ENCODE data around the gene DIAPH3.

- TF ChIP-seq CREB1 (IDR thresholded peaks at IDR 0.05): no peak
- no peak for TF ChIP-seq BRCA1 (IDR thresholded peaks at IDR 0.05; ENCODE audit: low read depth, low read length)
- no peak for TF ChIP-seq CTCF (IDR thresholded peaks at IDR 0.05; ENCODE audit: control extremely low read depth in 1 of 3, insufficient read depth in 1 of 3, low read depth in 1 of 3, low read length in 3 of 3)
- TF ChIP-seq POLR2AphosphoS5 (IDR thresholded peaks at IDR 0.05; ENCODE audit: low read depth, low read length): no peak
- TF ChIP-seq, protein P1, sequence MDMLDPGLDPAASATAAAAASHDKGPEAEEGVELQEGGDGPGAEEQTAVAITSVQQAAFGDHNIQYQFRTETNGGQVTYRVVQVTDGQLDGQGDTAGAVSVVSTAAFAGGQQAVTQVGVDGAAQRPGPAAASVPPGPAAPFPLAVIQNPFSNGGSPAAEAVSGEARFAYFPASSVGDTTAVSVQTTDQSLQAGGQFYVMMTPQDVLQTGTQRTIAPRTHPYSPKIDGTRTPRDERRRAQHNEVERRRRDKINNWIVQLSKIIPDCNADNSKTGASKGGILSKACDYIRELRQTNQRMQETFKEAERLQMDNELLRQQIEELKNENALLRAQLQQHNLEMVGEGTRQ (IDR thresholded peaks at IDR 0.05; ENCODE audit: low read length): no peak
- no peak for TF ChIP-seq SRF (IDR thresholded peaks at IDR 0.05; ENCODE audit: low read depth, low read length)
- TF ChIP-seq SP1 (IDR thresholded peaks at IDR 0.05; ENCODE audit: low read depth, low read length): no peak
- TF ChIP-seq GABPA (IDR thresholded peaks at IDR 0.05; ENCODE audit: borderline replicate concordance, insufficient read depth, low read length): no peak
- no peak for TF ChIP-seq MAX (IDR thresholded peaks at IDR 0.05)
- TF ChIP-seq POLR2A (IDR thresholded peaks at IDR 0.05; ENCODE audit: control extremely low read depth in 1 of 2, low read depth in 2 of 2, low read length in 2 of 2): no peak
- TF ChIP-seq EZH2 (IDR thresholded peaks at IDR 0.05; ENCODE audit: low read depth, low read length, severe bottlenecking): no peak
- TF ChIP-seq HDAC2 (IDR thresholded peaks at IDR 0.05; ENCODE audit: borderline replicate concordance in 1 of 2, low read depth in 2 of 2, low read length in 2 of 2): no peak
- no peak for TF ChIP-seq CBX5 (IDR thresholded peaks at IDR 0.05; ENCODE audit: low read depth, low read length)
- TF ChIP-seq EP300 (IDR thresholded peaks at IDR 0.05; ENCODE audit: borderline replicate concordance in 1 of 2, low read depth in 2 of 2, low read length in 2 of 2): no peak
Observed at GRCh38 chr13:60093425-60094019, 70.2 kb downstream of the DIAPH3 start.

All from H1 (cell line).